ENCODE data around the gene PLEKHM3.
"Not testable (repeated sequence)": the region's sequence is repeated elsewhere in the genome, so short reads cannot be mapped to it uniquely, and the experiment has no call there.

The PLEKHM3 gene

GRCh38 chr2:207951734-207952470 is 73.4 kb downstream of the PLEKHM3 start:
- Histone ChIP-seq H3K27me3 (replicated peaks) (no peaks in the 10 kb centered on the region), H3K36me3 (replicated peaks) (no peaks in the 10 kb centered on the region), H3K4me3 (ENCODE audit: low read depth, low read length) (no peak overlapping the region), H3K27ac (no peak overlapping the region)
- DNase-seq = no peak
- TF ChIP-seq CTCF (IDR thresholded peaks at IDR 0.05; ENCODE audit: low read depth, low read length, missing control alignments) = no peak
- in situ Hi-C loops (cut with HindIII; ENCODE audit: low pct_ligation_motif_present, low sequenced_read_pairs) = no loop called here

- DNase-seq = no peak
- Histone ChIP-seq H3K4me3 (ENCODE audit: low read depth, low read length) (no peak overlapping the region), H3K27me3 (replicated peaks) (no peaks in the 10 kb centered on the region), H3K36me3 (replicated peaks) (no peaks in the 10 kb centered on the region), H3K27ac (no peak overlapping the region)
- no peak for TF ChIP-seq CTCF (IDR thresholded peaks at IDR 0.05; ENCODE audit: low read depth, low read length, missing control alignments)
- in situ Hi-C loops (cut with HindIII; ENCODE audit: low pct_ligation_motif_present, low sequenced_read_pairs) = no loop called here
Observed at GRCh38 chr2:207950761-207951114, 74.6 kb downstream of the PLEKHM3 start.

GRCh38 chr2:207950063-207950760 is 75.1 kb downstream of the PLEKHM3 start:
- DNase-seq = no peak
- no peak overlapping the region for H3K27ac ChIP-seq

GRCh38 chr2:207949245-207949644 is 76.1 kb downstream of the PLEKHM3 start:
- H3K27ac ChIP-seq; H3K4me3 ChIP-seq (ENCODE audit: low read depth, low read length); H3K27me3 ChIP-seq (replicated peaks); in situ Hi-C loops (cut with HindIII; ENCODE audit: low pct_ligation_motif_present, low sequenced_read_pairs); H3K36me3 ChIP-seq (replicated peaks); DNase-seq: not testable (repeated sequence)

More at GRCh38 chr2:207950063-207950760, 75.1 kb downstream of the PLEKHM3 start:
- H3K27me3 ChIP-seq (replicated peaks) = no peaks in the 10 kb centered on the region
- in situ Hi-C loops (cut with HindIII; ENCODE audit: low pct_ligation_motif_present, low sequenced_read_pairs) = no loop called here
- H3K4me3 ChIP-seq (ENCODE audit: low read depth, low read length) = no peak overlapping the region
- no peak for TF ChIP-seq CTCF (IDR thresholded peaks at IDR 0.05; ENCODE audit: low read depth, low read length, missing control alignments)
- H3K36me3 ChIP-seq (replicated peaks) = no peaks in the 10 kb centered on the region

GRCh38 chr2:207944979-207945600 is 80.2 kb downstream of the PLEKHM3 start:
- TF ChIP-seq CTCF (IDR thresholded peaks at IDR 0.05; ENCODE audit: low read depth, low read length, missing control alignments) = no peak
- in situ Hi-C loops (cut with HindIII; ENCODE audit: low pct_ligation_motif_present, low sequenced_read_pairs) = no loop called here
- H3K36me3 ChIP-seq (replicated peaks) = no peaks in the 10 kb centered on the region

GRCh38 chr2:207944334-207944733 is 81.0 kb downstream of the PLEKHM3 start:
- no peak overlapping the region for H3K27ac ChIP-seq
- no peak for TF ChIP-seq CTCF (IDR thresholded peaks at IDR 0.05; ENCODE audit: low read depth, low read length, missing control alignments)
- no peaks in the 10 kb centered on the region for H3K36me3 ChIP-seq (replicated peaks)
- in situ Hi-C loops (cut with HindIII; ENCODE audit: low pct_ligation_motif_present, low sequenced_read_pairs) = no loop called here
- H3K4me3 ChIP-seq (ENCODE audit: low read depth, low read length) = no peak overlapping the region
- no peak for DNase-seq
- H3K27me3 ChIP-seq (replicated peaks) = no peaks in the 10 kb centered on the region

More at GRCh38 chr2:207944979-207945600, 80.2 kb downstream of the PLEKHM3 start:
- H3K27ac ChIP-seq = no peak overlapping the region
- DNase-seq = no peak
- no peak overlapping the region for H3K4me3 ChIP-seq (ENCODE audit: low read depth, low read length)
- H3K27me3 ChIP-seq (replicated peaks) = no peaks in the 10 kb centered on the region

Measured in brain microvascular endothelial cell (primary cell).